Immature natural killer cell (primary cell): Measurements from ENCODE around the gene USP24. TPM values are rescaled to one million over a fixed set of nuclear protein-coding genes. Genes with fewer than 3 reads are reported as not detected.
A peak's percentile ranks its signal among the peaks of the same experiment; 100 is the strongest.
"Not testable (repeated sequence)": the region's sequence is repeated elsewhere in the genome, so short reads cannot be mapped to it uniquely, and the experiment has no call there.

Source experiments
- DNase-seq, 3 donors: peaks; one replicate each; pipeline ENCODE4 v3.0.0; 2022; ENCODE audit warnings: mixed read lengths in 1 of 3
- H3K27ac Mint-ChIP-seq, 6 donors: one replicate each; pipeline ENCODE4 v1.8.0; 2020; ENCODE audit warnings: mixed read lengths in 6 of 6, mild to moderate bottlenecking in 5 of 6, inconsistent platforms in 4 of 6, moderate library complexity in 3 of 6
- H3K27me3 Mint-ChIP-seq, 3 donors: one replicate each; pipeline ENCODE4 v1.8.0; 2020 to 2021; ENCODE audit warnings: low read depth in 3 of 3, mild to moderate bottlenecking in 3 of 3, mixed read lengths in 3 of 3, moderate library complexity in 3 of 3, inconsistent platforms in 1 of 3
- H3K36me3 Mint-ChIP-seq, 3 donors: one replicate each; pipeline ENCODE4 v1.8.0; 2020; ENCODE audit warnings: mixed read lengths in 3 of 3, inconsistent platforms in 2 of 3, mild to moderate bottlenecking in 2 of 3
- H3K4me1 Mint-ChIP-seq, 2 donors: one replicate each; pipeline ENCODE4 v1.8.0; 2020; ENCODE audit warnings: inconsistent platforms in 2 of 2, mild to moderate bottlenecking in 2 of 2, mixed read lengths in 2 of 2, moderate library complexity in 1 of 2
- H3K4me3 Mint-ChIP-seq, 5 donors: one replicate each; pipeline ENCODE4 v1.8.0; 2020; ENCODE audit warnings: mild to moderate bottlenecking in 5 of 5, mixed read lengths in 5 of 5, inconsistent platforms in 3 of 5, moderate library complexity in 3 of 5
- H3K9me3 Mint-ChIP-seq, 6 donors: one replicate each; pipeline ENCODE4 v1.8.0; 2020; ENCODE audit warnings: mild to moderate bottlenecking in 6 of 6, mixed read lengths in 6 of 6, inconsistent platforms in 4 of 6, moderate library complexity in 3 of 6
- polyA plus RNA-seq, 3 donors: library from polyadenylated mRNA; unstranded; fragments of 300-500 nt; fragmentation: Illumina TruSeq; gene quantifications; one replicate each; pipeline ENCODE4 v1.2.3, GENCODE V29; 2021

USP24 gene
- polyA plus RNA-seq, 3 donors from 2014 or later, result 3.0 to 10.1 (median 3.7) TPM

- H3K9me3 Mint-ChIP-seq, result no peaks in the 10 kb centered on the region
- peaks cover 0 to 7% (median 0%) of the 10 kb centered on the region in 3 donors for H3K36me3 Mint-ChIP-seq
- DNase-seq, result no peak
- H3K4me1 Mint-ChIP-seq, result peaks cover 83 to 98% of the 10 kb centered on the region in 2 donors
- H3K4me3 Mint-ChIP-seq, result peak overlapping the region in 4 of 5 donors; percentile 14 to 52 (median 23)
- peak overlapping the region in 5 of 6 donors; percentile 18 to 74 (median 61) for H3K27ac Mint-ChIP-seq
- H3K27me3 Mint-ChIP-seq, result no peaks in the 10 kb centered on the region
Measured at GRCh38 chr1:55200667-55201066, 14.5 kb downstream of the USP24 start.

- H3K27me3 Mint-ChIP-seq, H3K4me3 Mint-ChIP-seq, DNase-seq, H3K9me3 Mint-ChIP-seq, H3K36me3 Mint-ChIP-seq: not testable (repeated sequence)
- H3K27ac Mint-ChIP-seq, result peak overlapping the region in 2 of 6 donors; percentile 38 to 74
- peaks cover 86 to 98% of the 10 kb centered on the region in 2 donors for H3K4me1 Mint-ChIP-seq
Measured at GRCh38 chr1:55199735-55200134, 15.4 kb downstream of the USP24 start.

GRCh38 chr1:55198044-55198443 is 17.1 kb downstream of the USP24 start:
- no peaks in the 10 kb centered on the region for H3K27me3 Mint-ChIP-seq
- DNase-seq, result no peak
- peak overlapping the region in 1 of 6 donors; percentile 4 for H3K27ac Mint-ChIP-seq
- peaks cover 84 to 98% of the 10 kb centered on the region in 2 donors for H3K4me1 Mint-ChIP-seq
- no peak overlapping the region for H3K4me3 Mint-ChIP-seq
- H3K36me3 Mint-ChIP-seq, result peaks cover 0 to 7% (median 0%) of the 10 kb centered on the region in 3 donors
- no peaks in the 10 kb centered on the region for H3K9me3 Mint-ChIP-seq

DNA sequence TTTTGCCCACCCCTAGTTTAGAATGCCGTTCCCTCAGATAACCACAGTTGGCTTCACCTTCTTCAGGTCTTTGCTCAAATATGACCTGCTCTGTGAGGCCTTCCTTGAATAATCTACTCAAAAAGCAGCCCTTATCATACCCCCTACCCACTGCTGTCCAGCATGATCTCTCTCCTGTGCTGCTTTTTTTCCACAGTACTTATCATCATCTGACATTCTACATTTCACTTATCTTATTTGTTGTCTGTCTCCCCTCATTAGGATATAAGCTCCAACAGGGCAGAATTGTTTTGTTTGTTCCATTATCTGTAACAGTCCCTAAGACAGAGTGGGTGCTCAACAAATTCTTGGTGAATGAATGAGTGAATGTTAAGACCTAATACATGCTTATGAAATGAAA is 18.1 kb downstream of the USP24 start:
- DNase-seq, result no peak
- Mint-ChIP-seq H3K9me3 (no peaks in the 10 kb centered on the region), H3K4me1 (peaks cover 78 to 100% of the 10 kb centered on the region in 2 donors), H3K4me3 (peak overlapping the region in 1 of 5 donors; percentile 42), H3K27me3 (no peaks in the 10 kb centered on the region), H3K27ac (peak overlapping the region; percentile 20 to 71 (median 51)), H3K36me3 (peaks cover 0 to 7% (median 0%) of the 10 kb centered on the region in 3 donors)

DNA sequence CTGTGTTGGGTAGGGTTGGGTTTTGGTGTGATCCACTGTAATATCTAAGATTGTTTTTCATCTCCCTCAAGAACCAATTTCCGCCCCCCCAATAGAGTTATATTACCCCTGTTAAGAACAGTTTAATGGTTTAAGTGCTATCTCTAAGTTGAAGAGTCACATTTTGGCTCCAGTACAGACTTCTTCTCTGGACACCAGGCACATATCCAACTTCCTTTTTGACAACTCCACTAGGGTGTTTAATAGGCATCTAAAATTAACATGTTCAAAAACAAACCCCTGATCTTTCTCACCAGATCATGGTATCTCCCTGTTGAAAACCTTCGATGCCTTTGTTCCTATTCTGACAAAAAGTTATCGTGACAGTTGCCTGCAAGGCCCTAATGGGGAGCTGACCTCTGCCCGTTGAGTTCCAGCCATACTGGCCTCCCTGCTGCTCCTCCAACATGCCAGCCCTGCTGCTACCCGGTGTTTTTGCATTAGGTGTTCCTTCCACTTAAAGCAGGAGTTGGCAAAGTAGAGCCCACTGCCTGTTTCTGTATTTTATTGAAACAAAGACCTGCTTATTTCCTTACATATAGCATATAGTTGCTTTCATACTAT is 18.6 kb downstream of the USP24 start:
- H3K27me3 Mint-ChIP-seq, result no peaks in the 10 kb centered on the region
- peaks cover 78 to 100% of the 10 kb centered on the region in 2 donors for H3K4me1 Mint-ChIP-seq
- H3K4me3 Mint-ChIP-seq, result peak overlapping the region in 1 of 5 donors; percentile 33
- no peaks in the 10 kb centered on the region for H3K9me3 Mint-ChIP-seq
- DNase-seq, result no peak
- peak overlapping the region; percentile 20 to 78 (median 60) for H3K27ac Mint-ChIP-seq
- peaks cover 0 to 7% (median 0%) of the 10 kb centered on the region in 3 donors for H3K36me3 Mint-ChIP-seq

DNA sequence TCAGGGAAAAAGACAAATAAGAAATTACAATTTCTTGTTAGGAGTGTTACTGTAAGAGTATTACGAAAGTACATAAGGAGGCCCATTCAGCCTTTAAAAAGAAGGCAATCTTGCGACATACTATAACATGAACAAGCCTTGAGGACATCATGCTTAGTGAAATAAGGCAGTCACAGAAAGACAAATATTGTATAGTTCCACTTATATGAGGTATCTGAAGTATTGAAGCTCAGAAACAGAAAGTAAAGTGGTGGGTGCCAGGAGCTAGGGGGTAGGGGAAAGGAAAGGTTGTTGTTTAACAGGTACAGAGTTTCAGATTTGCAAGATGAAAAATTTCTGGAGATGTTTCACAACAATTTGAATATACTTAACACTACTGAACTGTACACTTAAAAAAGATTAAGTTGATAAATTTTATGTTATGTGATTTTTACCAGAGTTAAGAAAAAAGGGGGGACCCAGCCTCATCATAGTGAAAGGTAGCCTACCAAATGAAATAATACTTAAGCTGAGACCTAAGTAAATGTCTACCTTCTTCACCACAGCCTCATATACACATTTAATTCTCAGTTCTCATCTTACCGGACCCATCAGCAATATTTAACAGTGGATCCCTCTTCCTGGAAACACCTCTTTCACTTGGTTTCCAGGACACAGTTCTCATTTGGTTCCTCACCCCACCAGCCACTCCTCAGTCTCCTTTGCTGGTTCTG is 19.5 kb downstream of the USP24 start:
- H3K9me3 Mint-ChIP-seq, result no peaks in the 10 kb centered on the region
- H3K4me1 Mint-ChIP-seq, result peaks cover 73 to 94% of the 10 kb centered on the region in 2 donors
- peaks cover 0 to 4% (median 0%) of the 10 kb centered on the region in 3 donors for H3K36me3 Mint-ChIP-seq
- peak overlapping the region; percentile 4 to 75 (median 46) for H3K27ac Mint-ChIP-seq
- H3K27me3 Mint-ChIP-seq, result no peaks in the 10 kb centered on the region
- peak overlapping the region in 1 of 5 donors; percentile 19 for H3K4me3 Mint-ChIP-seq
- DNase-seq, result no peak

DNA sequence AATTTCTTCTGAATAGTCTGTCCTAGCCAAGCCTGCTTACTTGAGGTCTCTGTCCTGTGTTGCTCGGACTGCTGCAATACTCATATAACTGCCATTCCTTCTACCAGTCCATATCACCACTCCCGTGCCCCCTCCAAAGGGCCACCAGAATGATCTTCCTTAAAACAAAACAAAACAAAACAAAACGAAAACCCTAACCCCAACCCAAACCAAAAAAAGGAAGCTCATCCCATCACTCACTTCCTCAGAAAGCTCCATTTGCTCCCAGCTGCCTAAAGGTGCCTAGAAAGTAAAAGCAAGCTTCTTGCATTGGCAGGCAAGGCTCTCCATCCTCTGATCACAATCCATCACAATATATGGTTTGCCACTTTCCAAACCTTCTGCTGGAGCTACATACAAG is 20.3 kb downstream of the USP24 start:
- Mint-ChIP-seq H3K4me1 (peaks cover 70 to 92% of the 10 kb centered on the region in 2 donors), H3K4me3 (peak overlapping the region in 1 of 5 donors; percentile 11), H3K27ac (peak overlapping the region; percentile 4 to 75 (median 32))

DNA sequence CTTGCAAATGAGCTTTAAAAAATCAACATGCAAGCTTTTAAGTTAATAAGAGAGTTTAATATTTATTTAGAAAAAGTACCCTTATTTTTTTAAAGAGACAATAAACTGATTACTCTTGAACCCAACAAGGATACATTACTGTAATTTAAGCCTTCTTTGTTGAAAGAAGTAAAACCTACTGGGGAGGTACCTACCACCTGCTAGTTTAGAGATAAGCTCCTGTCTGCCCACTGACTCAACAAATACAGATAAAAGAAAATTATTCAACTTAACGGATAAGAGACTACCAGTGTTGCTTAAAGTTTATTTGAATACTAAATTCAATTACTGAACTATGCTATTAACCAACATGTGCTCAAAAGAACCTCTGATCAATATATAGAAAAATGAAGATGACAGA is 23.1 kb downstream of the USP24 start:
- Mint-ChIP-seq H3K9me3 (no peaks in the 10 kb centered on the region), H3K4me1 (peaks cover 72 to 90% of the 10 kb centered on the region in 2 donors), H3K27me3 (peaks cover 0 to 2% (median 2%) of the 10 kb centered on the region in 3 donors), H3K4me3 (no peak overlapping the region), H3K27ac (no peak overlapping the region), H3K36me3 (no peaks in the 10 kb centered on the region)
- DNase-seq, result no peak

More for the DNA sequence above, 20.3 kb downstream of the USP24 start:
- Mint-ChIP-seq H3K27me3 (no peaks in the 10 kb centered on the region), H3K36me3 (peaks cover 0 to 3% (median 0%) of the 10 kb centered on the region in 3 donors), H3K9me3 (no peaks in the 10 kb centered on the region)
- no peak for DNase-seq

DNA sequence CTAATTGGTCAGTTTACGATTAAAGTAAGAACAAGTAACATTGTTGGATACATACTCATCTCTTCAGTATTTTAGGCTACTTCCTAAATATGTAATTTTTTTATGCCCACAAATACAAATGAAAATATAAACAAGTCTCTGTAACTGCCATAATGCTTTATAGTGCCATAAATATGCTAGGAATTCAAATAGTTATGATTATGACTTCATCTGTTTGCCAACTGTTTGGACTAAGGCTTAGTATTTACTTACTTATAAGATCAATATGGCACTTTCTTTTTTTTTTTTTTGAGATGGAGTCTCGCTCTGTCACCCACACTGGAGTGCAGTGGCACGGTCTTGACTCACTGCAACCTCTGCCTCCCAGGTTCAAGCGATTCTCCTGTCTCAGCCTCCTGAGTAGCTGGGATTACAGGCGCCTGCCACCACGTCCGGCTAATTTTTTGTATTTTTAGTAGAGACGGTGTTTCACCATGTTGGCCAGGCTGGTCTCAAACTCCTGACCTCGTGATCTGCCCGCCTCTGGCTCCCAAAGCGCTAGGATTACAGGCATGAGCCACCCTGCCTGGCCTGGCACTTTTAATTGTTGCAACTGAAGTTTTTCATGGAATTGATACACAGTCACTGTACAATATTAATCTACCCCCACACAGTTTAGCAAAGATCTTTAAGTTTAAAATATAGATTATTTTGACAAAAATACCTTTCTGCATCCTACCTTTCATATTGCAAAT is 23.8 kb downstream of the USP24 start:
- H3K27ac Mint-ChIP-seq, result peak overlapping the region in 2 of 6 donors; percentile 15 to 48
- peaks cover 72 to 90% of the 10 kb centered on the region in 2 donors for H3K4me1 Mint-ChIP-seq

DNA sequence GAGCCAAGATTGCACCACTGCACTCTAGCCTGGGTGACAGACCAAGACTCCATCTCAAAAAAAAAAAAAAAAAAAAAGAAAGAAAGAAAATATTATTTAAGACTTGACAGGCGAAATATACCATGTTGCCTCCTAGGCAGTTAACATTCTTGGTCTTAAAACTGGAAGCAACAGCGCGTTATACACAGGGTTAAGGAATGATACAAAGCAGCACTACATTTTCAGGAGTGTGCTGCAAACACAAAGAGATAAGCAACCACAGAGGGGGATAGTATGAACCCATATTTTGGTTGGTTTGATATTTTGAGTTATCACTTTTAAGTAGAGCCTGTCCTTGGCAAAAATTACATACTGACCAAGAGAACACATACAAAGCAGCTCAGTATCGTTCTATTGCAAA is 25.1 kb downstream of the USP24 start:
- DNase-seq, result no peak
- H3K27ac Mint-ChIP-seq, result no peak overlapping the region
- no peaks in the 10 kb centered on the region for H3K9me3 Mint-ChIP-seq
- peaks cover 0 to 2% (median 2%) of the 10 kb centered on the region in 3 donors for H3K27me3 Mint-ChIP-seq
- peaks cover 0 to 2% (median 2%) of the 10 kb centered on the region in 3 donors for H3K36me3 Mint-ChIP-seq
- peaks cover 69 to 90% of the 10 kb centered on the region in 2 donors for H3K4me1 Mint-ChIP-seq
- no peak overlapping the region for H3K4me3 Mint-ChIP-seq

More for the DNA sequence above, 23.8 kb downstream of the USP24 start:
- H3K9me3 Mint-ChIP-seq, H3K36me3 Mint-ChIP-seq, H3K27me3 Mint-ChIP-seq, DNase-seq, H3K4me3 Mint-ChIP-seq: not testable (repeated sequence)

- no peak for DNase-seq
- Mint-ChIP-seq H3K27me3 (peaks cover 0 to 2% (median 2%) of the 10 kb centered on the region in 3 donors), H3K4me3 (peak overlapping the region in 4 of 5 donors; percentile 30 to 46 (median 36)), H3K4me1 (peaks cover 64 to 89% of the 10 kb centered on the region in 2 donors), H3K36me3 (peaks cover 5 to 10% (median 9%) of the 10 kb centered on the region in 3 donors), H3K27ac (peak overlapping the region in 4 of 6 donors; percentile 47 to 86 (median 59)), H3K9me3 (peaks cover 0 to 7% (median 5%) of the 10 kb centered on the region in 6 donors)
Measured at GRCh38 chr1:55188909-55189308, 26.3 kb downstream of the USP24 start.

DNA sequence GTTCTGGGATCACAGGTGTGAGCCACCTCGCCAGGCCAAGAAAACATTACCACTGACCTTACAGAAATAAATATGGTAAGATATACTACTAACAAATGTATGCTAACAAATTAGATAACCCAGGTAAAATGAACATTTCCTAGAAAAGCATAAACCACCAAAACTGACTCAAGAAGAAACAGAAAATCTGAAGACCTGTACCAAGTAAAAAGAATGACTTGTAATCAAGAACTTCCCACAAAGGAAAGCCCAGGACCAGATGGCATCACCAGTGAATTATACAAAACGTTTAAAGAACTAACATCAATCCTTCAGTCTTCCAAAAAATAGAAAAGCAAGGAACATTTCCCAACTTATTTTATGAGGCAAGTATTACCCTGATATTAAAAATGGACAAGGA is 29.3 kb downstream of the USP24 start:
- peak overlapping the region in 3 of 6 donors; percentile 0 to 52 (median 46) for H3K27ac Mint-ChIP-seq
- no peak for DNase-seq
- H3K4me1 Mint-ChIP-seq, result peaks cover 68 to 94% of the 10 kb centered on the region in 2 donors
- peaks cover 5 to 14% (median 14%) of the 10 kb centered on the region in 3 donors for H3K36me3 Mint-ChIP-seq
- H3K4me3 Mint-ChIP-seq, result peak overlapping the region in 1 of 5 donors; percentile 18
- peaks cover 0 to 8% (median 6%) of the 10 kb centered on the region in 6 donors for H3K9me3 Mint-ChIP-seq
- peaks cover 0 to 3% (median 2%) of the 10 kb centered on the region in 3 donors for H3K27me3 Mint-ChIP-seq

GRCh38 chr1:55184859-55185258 is 30.3 kb downstream of the USP24 start:
- no peak for DNase-seq
- H3K9me3 Mint-ChIP-seq, result peaks cover 0 to 8% (median 6%) of the 10 kb centered on the region in 6 donors
- no peak overlapping the region for H3K4me3 Mint-ChIP-seq
- peak overlapping the region in 4 of 6 donors; percentile 17 to 72 (median 40) for H3K27ac Mint-ChIP-seq
- peaks cover 0 to 3% (median 2%) of the 10 kb centered on the region in 3 donors for H3K27me3 Mint-ChIP-seq
- H3K4me1 Mint-ChIP-seq, result peaks cover 74 to 97% of the 10 kb centered on the region in 2 donors
- H3K36me3 Mint-ChIP-seq, result peaks cover 5 to 14% (median 14%) of the 10 kb centered on the region in 3 donors
